ENCODE data around the gene KCNQ1OT1.
A peak's percentile ranks its signal among the peaks of the same experiment; 100 is the strongest.

Gene KCNQ1OT1

DNA sequence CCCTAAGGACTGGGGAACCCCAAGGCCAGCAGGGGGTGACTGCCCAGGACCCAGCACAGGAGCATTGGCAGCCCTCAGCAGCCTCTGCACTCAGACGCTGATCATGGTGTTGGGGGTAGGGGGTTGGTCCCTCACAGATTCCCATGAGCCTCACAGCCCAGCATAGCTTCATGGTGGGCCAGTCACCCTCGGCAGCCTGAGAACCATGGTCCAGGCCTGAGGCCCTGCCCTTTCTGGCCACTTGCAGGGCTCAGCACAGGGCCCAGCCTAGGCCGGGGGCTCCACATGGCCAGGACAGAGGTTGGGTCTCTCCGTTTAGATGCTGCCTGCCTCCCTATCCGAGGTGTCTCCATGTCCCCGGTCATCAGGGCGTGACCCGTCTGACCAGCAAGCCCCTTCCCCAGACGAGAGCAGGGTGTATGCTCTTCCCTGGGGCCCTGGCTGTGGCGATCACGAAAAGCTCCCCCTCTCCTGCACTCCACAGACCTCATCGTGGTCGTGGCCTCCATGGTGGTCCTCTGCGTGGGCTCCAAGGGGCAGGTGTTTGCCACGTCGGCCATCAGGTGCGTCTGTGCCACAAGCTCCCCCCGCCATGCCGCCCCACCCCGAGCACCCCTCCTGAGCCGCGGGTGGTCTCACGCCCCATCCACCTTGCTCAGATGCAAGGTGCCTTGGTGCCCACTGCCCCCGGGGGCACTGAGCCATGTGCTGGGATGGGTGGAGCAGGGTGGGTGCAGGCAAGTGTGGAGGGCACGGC lies 128.8 kb downstream of the KCNQ1OT1 start:
- DNase-seq (ENCODE audit: low spot score), result no peak

DNA sequence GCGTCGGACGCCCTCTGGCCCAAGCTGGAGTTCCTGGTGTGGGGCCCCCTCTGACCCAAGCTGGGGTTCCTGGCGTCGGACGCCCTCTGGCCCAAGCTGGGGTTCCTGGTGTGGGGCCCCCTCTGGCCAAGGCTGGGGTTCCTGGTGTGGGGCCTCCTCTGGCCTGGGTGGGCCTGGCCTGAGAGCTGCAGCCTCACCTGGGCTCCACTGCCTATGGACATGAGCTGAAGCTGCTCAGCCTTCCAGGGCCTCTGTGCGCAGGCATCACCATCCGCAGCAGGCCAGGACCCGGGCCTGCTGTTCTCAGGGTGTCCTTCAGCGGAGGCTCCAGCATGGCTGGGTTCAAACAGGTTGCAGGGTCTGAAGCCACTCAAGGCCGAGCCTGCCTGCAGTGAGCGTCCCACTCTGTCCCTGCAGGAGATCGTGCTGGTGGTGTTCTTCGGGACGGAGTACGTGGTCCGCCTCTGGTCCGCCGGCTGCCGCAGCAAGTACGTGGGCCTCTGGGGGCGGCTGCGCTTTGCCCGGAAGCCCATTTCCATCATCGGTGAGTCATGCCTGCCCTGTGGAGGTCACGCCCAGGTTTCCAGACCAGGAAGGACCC lies 129.5 kb downstream of the KCNQ1OT1 start:
- no peak for DNase-seq (ENCODE audit: low spot score)

DNA sequence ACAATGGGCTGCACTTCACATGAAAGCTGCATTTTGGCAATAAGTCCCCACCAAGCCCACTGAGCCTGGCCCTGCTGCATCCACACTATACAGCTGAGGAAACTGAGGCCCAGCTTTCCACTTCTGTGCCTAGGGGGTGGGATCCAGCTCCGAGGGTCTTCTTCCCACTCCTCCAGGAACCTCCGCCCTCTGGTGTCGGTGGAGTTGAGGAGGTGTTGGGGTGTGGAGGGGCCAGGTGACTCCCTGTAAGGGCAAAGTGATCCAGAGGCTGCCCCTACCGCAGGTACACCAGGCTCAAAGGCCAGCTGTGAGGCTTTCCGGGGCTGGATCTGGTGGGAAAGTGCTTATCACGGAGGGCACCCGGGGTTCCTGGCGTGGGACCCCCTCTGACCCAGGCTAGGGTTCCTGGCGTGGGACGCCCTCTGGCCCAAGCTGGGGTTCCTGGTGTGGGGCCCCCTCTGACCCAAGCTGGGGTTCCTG lies 130.0 kb downstream of the KCNQ1OT1 start:
- no peak for DNase-seq (ENCODE audit: low spot score)

DNA sequence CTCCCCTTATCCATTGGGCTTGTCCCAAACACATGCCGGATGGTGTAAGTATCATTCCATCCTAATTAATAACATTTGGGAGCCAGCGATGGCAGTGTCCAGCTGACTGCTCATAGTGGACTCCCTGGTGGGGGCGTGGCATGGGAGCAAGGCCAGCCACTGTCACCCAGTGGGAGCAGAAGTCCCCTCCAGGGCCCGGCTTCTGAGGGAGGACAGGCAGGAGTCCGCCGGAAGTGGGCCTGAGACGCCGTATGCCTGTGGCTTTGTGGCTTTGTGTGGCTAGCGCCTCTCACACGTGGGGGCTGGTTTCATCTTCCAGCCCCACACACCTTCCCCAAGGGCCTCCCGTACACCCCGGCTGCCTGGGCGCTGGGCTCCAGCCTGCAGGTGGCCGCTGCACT lies 130.5 kb downstream of the KCNQ1OT1 start:
- no peak for DNase-seq (ENCODE audit: low spot score)

DNA sequence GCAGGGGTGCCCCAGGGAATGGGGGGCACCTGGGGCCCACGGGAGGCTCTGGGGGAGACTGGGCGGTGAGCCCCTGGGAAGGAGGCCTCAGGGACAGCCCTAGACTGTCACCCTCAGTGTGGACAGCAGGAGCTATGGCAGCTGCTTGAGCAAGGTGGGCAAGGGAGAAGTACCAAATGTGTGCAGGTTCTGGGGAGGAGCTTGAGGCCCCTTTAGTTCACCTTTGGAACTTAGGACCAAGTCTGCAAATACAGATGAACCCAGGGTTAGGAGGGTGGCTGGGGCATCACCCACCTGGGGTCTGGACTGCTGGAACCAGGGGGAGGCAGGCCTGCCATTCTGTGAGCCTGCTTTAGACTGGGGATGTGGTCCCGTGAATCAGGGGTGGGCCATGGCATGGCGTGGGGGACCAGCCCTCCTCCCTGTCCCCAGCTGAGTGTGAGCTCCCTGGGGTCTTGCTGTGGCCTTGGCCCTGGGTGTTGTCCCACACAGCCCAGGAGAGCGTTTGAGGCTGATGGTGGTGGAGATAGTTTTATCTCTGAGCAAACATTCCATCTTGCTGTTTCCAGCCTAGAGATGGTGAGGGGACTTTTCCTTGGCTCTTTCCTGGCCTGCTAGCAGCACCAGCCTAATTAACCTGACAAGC lies 132.6 kb downstream of the KCNQ1OT1 start:
- DNase-seq (ENCODE audit: low spot score), result no peak

DNA sequence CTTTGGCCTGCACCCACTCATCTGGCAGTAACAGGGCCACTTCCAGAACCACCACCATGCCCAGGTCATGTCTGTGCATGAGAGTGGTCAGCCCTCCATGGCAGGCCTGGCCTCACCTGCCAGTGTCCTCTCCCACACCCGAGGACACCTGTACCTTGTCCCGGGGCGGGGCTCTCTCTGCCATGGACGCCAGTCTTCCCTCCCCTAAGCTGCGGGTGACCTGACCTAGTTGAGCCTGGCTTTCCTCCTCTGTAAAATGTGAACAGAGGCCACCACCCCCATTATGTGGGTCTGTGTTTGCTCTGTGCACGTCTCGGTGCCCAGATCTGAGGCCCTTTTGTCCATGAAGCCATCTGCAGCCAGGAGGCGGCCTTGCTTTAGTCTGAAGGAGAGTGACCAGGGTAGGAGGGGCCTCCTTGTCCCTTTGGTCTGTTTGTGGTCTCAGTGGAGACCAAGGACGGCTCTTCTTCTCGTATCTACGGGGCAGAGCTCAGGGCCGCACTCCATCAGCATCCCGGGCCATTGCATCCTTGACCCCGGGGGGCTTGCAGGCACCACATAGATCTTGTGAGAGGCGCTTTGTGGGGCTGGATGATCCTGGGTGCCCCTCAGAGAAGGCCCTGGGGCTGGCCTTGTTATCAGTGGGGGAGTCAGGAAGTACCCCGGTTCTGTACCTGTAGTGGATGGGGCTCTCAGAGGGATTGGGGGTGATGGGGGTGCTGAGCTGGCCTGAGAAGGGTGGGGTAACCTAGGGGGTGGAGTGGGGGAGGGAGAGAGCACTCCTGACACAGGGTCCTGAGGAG lies 133.4 kb downstream of the KCNQ1OT1 start:
- no peak for DNase-seq (ENCODE audit: low spot score)

DNA sequence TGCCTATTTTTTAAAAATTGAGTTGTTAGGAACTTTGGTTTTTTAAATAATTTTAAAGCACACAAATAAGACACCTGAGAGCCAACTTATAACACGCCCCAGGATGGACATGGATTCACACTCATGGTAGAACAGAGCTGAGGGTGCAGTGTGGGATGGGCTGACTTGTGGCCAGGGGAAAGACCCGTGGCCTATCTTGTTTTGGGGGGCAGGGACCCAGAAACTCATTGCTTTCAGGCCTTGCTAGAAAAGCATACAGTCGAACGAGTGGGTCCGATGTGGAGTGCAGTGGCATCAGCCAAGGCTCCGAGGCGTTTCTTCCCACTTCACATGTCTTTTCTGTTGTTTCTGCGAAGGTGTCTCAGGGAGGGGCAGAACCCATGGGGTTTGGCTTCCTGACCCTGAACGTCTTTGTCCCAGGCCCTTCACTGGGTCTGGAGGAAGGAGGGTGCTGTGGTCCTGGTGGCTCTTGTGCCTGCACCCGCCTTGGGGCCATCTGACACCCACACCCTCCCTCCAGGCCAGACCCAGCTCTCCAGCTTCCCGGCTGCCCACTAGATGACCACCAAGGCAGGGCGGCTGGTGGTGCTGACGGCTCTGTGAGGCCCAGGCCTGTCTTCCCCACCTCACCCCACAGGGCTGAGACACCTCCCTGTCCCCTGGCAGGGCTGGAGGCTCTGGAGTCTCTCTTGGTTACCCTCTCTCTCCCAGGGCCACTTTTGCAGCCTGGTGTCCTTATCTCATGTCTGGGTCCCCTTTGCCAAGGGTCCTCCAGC lies 134.2 kb downstream of the KCNQ1OT1 start:
- DNase-seq (ENCODE audit: low spot score), result no peak

DNA sequence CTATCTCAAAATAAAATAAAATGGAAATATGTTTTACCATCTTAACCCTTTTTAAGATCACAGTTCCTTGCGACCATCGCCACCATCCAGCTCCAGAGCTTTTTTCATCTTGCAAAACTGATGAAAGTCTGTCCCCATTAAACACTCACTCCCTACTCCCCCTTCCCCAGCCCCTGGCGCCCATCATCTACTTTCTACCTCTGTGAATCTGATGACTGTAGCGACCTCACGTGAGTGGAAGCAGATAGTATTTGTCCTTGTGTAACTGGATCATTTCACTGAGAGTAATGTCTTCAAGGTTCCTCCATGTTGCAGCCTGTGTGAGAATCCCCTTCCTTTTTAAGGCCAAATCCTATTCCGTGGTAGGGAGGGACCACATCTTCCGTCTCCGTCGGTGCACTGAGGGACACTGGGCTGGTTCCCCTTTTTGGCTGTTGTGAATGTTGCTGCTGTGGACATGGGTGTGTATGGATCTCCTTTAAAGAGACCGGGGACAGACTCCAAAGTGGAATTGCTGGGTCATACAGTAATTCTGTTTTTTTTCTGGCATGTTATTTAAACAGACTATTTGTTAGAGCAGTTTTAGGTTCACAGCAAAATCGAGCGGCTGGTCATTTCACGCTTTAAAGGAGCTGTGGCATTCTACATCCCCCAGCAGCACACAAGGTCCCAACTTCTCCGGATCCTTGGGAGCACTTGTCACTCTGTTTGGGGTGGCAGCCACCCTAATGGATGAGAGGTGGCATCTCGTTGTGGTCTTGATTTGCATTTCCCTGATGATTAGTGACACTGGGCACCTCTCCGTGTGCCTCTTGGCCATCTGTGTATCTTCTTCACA lies 135.0 kb downstream of the KCNQ1OT1 start:
- DNase-seq (ENCODE audit: low spot score), result no peak

DNA sequence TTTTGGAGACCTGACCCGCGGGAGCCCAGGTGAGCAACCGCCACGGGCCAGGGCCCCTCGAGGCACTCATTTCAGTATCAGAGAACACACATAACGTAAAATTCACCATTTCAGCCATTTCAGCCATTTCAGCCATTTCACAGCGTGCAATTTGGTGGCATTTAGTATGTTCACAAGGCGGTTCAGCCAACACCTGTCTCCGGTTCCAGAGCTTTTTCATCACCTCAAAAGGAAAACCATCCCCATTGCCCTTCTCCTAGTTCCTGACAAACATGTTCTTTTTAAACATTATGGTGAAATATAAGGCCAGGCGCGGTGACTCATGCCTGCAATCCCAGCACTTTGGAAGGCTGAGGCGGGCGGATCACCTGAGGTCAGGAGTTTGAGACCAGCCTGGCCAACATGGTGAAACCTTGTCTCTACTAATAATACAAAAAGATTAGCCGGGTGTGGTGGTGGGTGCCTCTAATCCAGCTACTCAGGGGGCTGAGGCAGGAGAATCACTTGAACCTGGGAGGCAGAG lies 135.7 kb downstream of the KCNQ1OT1 start:
- no peak for DNase-seq (ENCODE audit: low spot score)

DNA sequence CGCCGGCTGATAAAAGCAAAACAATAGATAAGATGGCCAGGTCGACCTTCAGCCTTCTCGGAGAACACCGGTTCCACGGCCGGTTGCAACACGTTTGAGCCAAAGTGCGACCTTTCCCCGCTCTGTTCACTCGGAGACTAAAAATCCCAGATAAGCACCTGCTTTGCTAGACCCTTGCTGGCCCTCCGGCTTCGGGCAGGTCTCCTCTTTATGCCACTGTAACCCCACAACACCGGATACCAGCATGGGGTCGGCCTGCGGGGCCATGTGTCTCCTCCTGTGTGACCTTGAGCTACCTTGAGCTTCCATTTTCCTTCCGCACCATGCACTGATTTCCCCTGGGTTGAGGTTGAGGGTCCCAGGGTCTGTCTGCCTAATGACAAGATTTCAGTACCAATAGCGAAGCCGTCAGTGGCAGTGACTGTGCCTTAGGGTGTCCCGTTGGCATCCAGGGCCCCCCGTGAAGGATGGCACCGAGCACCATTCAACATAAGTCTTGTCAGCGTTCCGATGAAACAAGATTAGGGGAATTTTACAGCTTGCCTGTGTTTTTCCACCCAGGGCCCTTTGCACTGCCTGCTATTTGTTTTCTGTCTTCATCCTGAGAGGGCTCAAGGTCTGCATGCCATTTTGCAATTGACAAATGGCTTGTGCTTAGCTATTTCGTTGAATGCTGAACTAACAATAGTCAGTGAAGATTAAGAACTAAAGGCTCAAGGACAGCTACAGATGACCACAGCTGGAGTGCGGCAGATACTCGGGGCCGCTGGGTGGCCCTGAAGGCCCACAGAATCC lies 136.4 kb downstream of the KCNQ1OT1 start:
- no peak for DNase-seq (ENCODE audit: low spot score)

DNA sequence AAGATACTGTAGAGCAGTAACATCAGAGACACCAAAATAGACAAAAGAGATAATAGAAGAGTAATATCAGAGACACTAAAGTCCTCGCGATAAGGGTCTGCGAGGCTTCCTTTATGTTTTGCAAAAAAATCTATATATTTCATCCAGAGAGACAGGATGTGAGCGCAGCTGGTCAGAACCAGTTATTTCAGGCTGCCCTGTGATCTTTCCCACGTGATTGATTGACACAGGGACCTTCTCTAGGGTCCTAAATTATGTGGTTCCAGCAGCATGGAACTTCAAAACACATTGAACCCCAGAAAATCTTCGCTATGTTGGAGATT lies 136.9 kb downstream of the KCNQ1OT1 start:
- DNase-seq (ENCODE audit: low spot score), result no peak

DNA sequence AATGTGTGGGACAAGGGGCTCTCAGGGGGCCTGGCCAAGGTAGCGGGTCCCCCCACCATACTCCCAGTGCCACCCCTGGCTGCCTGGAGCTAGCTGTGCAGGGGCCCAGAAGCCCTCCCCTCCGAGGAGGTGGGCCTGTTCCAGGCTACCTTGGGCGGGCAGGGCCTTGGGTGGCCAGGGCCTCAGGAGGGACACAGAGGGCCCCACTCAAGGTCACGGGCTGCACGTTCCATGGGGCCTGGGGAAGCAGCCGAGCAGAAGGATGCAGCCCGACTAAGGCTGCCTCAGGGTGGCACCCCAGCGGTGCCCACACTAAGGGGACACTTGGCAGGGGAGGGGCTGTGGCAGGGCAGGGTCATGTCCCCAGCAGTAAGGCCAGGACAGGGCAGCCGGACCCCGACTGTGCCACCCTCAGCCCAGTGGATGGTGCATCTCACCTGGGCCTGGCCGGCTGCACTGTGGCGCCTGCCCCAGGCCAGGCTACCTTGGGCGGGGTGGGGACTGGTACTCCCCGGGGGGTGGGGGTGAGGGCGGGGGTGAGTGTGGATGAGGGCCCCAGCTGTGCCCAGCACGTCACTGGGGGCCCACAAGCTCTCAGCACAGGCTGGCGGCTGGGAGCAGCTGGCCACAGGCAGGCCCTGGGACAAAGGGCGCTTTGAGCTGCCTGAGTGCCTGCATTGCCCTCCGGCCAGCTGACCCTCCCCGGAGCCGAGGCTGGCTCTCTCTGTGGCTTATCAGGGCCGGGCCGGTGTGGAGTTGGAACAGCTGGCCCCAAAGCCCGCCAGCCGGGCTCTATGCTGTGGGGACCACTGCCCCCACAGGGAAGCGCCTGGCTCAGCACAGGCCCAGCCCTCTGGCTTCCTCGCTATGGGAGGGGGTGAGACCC lies 137.9 kb downstream of the KCNQ1OT1 start:
- peak; percentile 39 for DNase-seq (ENCODE audit: low spot score)

DNA sequence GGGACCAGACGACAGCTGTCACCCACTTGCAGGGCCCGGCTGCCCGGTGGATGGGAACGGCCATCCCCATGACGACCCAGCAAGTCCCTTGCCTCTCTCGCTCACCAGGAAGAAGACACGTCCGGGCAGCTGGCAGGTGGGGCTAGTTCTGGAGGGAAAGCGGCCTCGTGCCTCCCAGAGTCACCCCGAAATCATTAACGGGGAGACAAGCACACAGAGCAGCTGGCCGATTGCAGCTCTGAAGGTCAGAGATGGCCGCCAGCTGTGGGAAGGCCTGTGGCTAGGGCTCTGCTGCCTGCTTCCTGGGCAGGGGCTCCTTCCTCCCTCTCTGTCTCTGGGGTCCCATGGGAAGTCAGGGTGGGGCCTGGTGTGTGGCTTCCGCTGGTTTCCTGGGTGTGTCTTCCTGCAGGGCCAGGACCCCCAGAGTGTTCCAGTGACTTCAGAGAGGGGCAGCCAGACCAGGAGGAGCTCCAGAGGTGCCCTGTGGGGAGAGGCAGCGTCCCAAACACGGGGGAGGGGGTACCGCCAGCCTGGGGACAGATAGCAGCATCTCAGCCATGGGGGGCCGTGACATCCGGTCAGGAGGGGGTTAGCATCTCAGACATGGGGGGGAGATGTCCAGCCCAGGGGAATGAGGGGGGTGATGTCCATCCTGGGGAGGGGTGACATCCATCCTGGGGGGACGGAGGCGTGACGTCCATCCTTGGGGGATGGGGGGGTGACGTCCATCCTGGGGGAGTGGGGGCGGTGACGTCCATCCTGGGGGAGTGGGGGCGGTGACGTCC lies 140.1 kb downstream of the KCNQ1OT1 start:
- no peak for DNase-seq (ENCODE audit: low spot score)

DNA sequence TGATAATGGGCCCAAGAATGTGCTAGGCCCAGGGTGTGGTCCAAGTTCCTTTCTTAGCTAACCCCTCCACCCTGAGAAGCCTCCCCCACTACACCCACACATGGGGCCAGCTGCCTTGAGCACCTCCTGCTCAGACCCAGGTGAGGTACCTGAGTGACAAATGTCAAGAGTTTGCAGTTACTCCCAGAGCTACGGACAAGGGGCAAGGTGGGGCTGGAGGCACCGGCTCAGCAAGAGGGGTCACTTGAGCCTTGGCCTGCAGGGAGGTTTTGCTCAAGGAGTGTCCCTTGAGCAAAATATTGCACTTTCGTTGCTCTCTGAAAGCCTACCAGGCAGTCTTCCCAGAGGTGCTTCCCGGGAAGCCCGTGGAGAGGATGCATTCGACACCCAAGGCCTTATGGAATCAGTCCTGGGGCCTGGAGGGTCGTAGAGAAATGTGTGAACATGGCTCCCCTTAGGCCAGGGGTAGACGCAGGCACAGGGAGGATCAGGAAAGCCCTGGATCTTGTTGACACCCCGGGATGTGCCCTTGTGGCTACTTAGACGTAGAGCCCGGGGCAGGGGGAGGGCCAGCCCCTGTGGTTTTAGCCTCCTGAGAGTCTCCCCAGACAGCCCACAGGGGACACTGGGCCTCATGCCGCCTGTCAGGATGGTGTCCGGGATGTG lies 140.8 kb downstream of the KCNQ1OT1 start:
- no peak for DNase-seq (ENCODE audit: low spot score)

DNA sequence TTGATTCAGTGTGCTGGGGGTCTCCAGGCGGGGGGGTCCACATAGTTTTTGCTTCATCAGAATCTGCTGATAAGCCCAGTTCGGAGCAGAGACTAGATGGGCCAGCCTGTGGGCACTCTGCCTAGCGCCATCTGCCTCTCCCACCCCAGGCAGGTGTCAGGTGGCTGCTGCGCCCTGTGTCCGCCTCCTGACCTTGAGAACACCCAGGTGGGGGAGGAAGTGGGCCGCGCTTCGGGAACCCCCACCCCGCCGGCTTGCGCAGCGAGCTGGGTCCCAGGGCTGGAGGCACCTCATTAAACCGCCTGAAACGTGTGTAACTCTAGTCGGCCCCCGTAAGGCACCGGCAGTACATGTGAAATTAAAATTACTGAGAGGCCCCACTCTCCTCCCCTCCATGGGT lies 141.4 kb downstream of the KCNQ1OT1 start:
- no peak for DNase-seq (ENCODE audit: low spot score)

All from HuH-7 (cell line).